IPS DF 4.7 (cell line): ENCODE data around the gene TMEM184B.

Experiments used
- DNase-seq: peaks from one replicate; pipeline ENCODE4 v3.0.0-alpha.2; 2013; ENCODE audit warnings: low spot score; ENCODE audit errors: extremely low read depth

Gene TMEM184B

DNA sequence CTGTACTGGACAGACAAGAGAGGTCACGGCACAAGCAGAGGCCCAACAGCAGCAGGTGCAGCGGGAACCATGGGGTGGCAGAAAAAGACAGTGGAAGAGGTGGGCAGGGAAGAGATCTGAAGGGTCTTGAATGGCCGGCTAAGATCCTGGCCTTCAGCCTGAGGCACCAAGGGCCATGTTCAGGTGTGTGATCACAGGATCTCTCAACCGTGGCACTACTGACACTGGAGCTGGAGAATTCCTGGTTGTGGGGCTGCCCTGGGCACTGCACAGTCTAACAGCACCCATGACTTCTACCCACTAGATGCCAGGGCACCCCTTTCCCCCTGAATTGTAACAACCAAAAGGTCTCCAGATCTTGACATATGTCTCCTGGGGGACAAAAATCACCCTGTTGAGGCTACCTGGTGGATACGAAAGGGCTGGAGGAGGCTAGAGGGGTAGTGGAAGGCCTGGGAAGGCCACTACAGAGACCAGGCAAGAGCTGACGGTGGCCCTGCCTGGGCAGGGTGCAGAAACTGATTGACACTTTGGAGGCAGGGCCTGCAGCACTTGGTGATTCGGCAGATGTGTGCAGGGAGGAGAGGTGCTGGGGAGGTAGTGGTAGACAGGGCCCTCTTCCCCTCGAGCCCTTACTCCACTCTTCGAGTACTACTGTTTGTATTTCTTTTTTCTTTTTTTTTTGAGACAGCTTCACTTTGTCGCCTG is 36.1 kb upstream of the TMEM184B start:
- DNase-seq: no peak

- DNase-seq: no peak
Observed at GRCh38 chr22:38305471-38306448, 33.0 kb upstream of the TMEM184B start.

DNA sequence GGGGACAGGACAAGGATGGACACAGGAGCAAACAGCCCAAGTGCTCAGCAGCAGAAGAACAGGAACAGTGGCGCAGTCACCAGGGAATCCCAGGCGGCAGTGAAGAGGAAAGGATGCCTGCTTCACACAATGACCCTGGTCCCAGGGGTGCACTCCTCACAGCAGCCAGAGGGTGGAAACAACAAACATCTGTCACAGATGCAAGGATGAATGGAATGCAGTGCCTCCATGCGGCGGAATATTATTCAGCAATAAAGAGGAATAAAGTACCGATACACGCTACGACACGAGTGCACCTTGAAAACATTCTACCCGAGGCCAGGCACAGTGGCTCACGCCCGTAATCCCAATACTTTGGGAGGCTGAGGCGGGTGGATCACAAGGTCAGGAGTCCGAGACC is 31.7 kb upstream of the TMEM184B start:
- DNase-seq: no peak

DNA sequence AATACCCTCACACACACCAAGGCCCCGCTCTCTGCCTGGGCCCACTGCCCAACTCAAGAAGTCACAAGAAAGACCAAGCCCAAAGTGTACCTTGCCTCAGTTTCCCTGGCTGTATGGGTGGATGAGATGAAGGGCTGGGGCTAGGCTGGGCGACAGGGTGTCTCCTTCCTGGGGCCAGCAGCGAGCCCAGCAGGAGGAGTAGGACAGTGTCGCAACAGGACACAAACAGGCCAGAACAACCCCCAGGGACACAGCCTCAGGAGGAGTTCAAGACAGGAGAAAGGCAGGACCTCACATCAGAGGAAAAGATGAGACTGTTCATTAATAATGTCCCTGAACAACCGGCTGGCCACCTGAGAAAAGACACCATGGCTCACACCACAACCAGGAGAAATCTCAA is 31.2 kb upstream of the TMEM184B start:
- DNase-seq: no peak

GRCh38 chr22:38302906-38303305 is 30.1 kb upstream of the TMEM184B start:
- DNase-seq: no peak

DNA sequence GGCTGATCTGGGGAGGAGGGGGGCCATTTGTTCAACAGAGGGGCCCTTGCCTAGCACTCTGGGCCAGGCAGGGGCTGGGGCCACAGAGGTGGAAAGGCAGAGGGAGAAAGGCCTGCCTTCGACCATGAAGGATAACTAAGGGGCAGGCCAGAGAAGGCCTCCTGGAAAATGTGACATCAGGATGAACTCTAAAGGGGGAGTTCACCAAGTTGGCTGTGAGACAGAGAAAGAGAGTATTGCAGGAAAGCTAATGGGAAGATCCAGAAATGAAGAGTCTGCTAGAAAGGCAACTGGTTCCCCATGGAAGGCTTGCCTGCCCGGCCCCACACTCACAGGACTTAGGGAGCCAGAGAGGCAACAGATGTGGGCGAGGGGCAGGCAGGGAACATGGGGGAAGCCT is 28.1 kb upstream of the TMEM184B start:
- DNase-seq: no peak

DNA sequence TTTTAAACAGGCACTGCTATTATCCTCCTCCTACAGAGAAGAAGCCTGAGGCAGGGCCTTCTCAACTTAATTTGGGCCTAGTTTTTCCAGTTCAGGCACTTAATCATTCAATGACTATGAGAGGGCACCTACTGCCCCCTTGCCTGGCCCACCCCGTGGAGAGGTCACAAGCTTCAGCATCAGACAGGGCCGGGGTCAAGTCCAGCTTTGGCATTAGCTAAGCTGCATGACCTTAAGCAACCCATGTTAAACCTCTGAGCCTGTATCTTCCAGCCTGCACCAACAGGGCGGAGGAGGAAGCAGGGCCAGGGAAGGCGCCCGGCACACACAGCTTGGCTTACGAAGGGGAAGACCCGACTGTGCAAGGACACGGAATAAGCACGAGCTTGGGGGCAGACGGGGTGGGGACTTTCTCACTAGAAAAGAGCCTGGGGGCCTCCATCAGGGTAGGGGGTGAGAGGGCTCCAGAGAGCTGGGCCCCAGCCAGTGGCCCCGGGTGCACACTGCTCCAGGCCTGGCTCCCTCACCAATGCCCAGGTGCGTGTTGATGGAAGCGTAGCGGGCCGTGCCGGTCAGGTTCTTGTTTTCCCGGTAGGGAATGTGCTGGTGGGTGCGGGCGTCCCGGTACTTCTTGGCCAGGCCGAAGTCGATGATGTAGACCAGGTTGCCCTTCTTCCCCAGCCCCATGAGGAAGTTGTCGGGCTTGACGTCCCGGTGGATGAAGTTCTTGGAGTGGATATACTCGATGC is 27.6 kb upstream of the TMEM184B start:
- no peak for DNase-seq

GRCh38 chr22:38299770-38300102 is 26.9 kb upstream of the TMEM184B start:
- DNase-seq: no peak

DNA sequence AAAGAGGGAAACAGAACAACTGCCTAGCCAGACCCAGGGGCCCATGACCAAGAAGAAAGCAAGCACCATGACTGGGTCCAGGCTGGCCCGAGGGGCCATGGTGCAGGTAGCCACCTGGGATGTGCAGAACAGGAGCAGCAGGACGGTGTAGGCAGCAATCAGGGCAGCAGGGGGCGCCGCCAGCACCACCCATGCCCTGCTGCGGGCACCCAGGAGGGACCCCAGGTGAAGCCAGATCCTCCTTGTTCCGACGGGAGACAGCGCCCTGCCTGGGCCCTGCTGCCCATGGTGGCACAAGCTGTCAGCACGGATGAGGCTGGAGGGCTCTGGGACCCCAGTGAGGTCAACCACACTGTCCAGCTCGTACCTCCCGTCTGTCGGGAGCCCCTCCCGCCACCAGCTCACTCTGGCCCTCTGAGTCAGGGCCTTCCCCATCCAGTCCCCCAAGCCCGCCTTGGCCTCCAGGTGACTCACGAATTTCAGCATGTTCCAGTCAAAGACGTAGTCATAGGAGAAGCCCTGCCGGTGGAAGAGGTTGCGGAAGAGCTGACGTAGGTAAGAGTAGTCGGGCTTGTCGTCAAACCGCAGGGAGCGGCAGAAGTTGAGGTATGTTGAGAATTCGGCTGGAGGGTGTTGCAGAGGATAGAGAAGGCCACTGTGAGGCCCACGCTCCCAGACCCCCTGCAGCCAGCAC is 25.6 kb upstream of the TMEM184B start:
- no peak for DNase-seq

GRCh38 chr22:38296372-38296771 is 23.6 kb upstream of the TMEM184B start:
- no peak for DNase-seq

- no peak for DNase-seq
Observed at GRCh38 chr22:38295863-38296262, 23.1 kb upstream of the TMEM184B start.

DNA sequence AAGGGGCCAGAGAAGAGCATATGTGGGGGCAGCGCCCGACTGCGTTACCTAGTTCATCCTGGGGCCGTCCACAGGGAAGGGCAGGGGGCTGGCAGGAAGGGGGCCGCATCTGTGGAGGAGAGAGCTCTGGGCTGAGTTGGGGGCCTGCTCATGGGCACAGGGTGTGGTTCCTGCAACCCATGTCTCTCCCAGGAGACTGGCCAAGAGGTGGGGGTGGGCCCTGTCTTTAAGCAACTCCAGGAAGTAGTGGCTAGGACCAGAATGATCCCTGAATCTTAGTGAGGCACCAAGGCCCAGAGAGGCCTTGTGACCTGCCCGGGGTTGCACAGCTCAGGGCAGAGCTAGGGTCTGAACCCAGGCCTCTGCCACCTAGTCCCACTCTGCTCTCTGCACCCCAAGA is 22.5 kb upstream of the TMEM184B start:
- DNase-seq: no peak

- DNase-seq: no peak
Observed at GRCh38 chr22:38294193-38294592, 21.4 kb upstream of the TMEM184B start.

DNA sequence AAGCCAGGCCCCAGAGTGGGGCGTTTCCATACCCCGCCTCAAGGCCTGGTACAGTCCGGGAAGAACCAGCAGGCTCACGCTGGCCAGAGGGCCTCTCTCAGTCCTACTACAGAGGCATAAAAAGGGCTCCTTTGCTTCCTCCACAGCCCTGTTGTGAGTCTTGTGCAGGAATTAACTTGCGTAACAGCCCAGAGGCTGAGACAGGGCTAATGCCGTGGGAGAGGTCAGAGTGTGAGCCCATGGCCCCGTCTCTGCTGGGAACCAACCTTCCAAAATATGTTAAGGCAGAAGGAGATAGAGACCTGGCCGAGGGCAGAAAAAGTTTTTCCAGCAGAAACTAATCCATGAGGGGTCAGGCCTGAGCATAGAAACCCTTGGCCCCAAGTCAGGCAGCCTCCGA is 19.9 kb upstream of the TMEM184B start:
- no peak for DNase-seq

GRCh38 chr22:38291201-38291777 is 18.5 kb upstream of the TMEM184B start:
- no peak for DNase-seq

DNA sequence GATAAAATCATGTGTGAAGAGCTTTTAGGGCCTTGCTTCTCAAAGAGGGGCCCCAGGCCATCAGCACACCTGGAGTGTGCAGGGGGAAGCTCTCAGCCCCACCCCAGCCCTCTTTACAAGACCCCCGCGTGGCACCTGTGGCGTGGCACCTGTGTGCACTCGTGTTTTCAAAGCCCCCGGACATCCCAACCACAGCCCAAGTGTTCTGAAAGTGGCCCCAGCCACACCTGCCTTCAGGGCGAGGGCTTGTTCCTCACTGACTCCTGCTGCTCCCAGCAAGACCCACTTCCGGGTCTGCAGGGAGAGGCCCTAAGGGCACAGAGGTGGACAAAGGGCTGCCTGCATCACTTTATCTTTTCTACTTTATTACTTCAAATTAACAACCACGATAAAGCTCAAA is 17.5 kb upstream of the TMEM184B start:
- no peak for DNase-seq

- DNase-seq: no peak
Observed at GRCh38 chr22:38289583-38290082, 16.8 kb upstream of the TMEM184B start.

DNA sequence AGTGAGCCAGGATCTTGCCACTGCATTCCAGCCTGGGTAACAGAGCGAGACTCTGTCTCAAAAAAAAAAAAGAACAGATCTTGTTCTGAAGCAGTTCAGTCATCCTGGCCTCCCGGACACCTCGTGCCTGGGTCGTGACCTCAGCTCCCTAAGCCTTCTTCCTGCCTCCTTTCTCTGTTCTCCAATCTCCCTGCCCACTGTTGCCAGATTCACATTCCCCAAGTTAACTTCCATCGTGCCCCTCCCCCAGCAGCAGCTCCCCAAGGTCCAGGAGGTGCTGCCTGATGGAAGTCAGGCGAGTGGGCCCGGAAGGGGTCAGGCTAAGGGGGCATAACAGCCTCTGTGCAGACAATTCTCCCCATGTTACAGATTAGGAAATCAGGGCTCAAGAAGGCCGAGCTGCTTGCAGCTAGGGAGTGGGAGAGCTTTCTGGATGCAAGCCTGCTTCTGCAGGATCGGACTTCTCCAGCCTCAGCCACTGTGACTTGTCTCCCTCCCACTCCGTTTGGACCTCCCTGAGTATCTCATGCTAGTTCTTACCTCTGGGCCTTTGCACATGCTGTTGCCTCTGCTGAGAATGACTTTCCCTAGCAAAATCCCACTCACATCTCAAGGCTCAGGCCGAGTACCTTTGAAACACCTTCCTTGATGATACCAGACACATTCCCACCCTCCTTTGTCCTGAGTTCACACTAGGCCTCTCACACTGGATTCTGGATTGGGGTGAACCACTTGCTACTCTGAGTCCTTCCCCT is 14.3 kb upstream of the TMEM184B start:
- no peak for DNase-seq

DNA sequence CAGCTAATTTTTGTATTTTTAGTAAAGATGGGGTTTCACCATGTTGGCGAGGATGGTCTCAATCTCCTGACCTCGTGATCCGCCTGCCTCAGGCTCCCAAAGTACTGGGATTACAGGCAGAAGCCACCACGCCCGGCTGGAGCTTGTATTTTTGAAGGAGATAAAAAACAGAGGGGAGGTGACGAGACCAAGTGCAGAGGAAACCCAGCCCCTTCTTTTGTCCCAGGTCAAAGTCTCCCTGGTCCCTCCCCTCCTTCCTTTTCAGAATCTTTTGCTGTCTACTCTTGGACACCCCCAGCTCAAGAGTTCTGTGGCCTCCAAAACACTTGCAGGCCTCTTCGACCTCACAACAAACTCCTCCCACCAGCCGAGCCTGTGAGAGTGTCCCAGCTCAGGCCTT is 12.2 kb upstream of the TMEM184B start:
- no peak for DNase-seq

DNA sequence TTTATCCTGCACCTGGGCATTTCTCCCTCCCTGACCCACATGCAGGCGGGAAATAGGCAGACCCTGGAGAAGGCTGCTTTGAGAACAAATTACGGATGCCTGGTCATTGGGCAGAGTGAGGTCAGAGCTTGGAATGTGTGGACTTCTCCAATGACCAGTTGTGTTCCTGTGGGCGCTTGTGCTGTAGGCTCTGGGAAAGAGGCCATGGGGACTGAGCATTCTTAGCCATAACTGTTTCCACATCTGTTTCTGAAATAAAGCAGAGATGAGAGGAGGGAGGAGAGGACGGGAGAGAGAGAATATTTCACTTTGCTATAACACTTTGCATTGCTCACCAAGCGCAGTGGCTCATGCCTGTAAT is 11.2 kb upstream of the TMEM184B start:
- DNase-seq: no peak
